Heart left ventricle (tissue), 13 donors: ENCODE measurements around the gene THOC1.

ENCODE experiments used
- POLR2A ChIP-seq, 2 donors: fragments of 450-650 bp; IDR thresholded peaks; one replicate each; pipeline ENCODE4 v1.6.1; 2017; ENCODE audit warnings: antibody characterized with exemption in 2 of 2, mild to moderate bottlenecking in 2 of 2, moderate library complexity in 2 of 2
- TF ChIP-seq, protein P1 (sequence below), 12 donors: fragments of 200-600 bp; sonication (generic) in 4 of 12; IDR thresholded peaks; one replicate each; pipeline versions ENCODE4 v1.5.0 to v1.8.0; 2018 to 2022; ENCODE audit warnings: antibody characterized with exemption in 12 of 12, mild to moderate bottlenecking in 5 of 12
- donor health status: ischemic (EF 13 %, LVEDD 7.1; RV severe dilation, severe dysfunction).
- donor health status: DM: no; HTN: yes; CAD: no.
- donor health status: DM: no; HTN: no; CAD: no.
- donor health status: ischemic (EF 25% LVEDD 6.9; RV normal size, moderate dysfunction).
- donor health status: ischemic (EF 25% LVEDD 5.7; RV mildly dilated, moderate dysfunction).
- donor health status: ischemic (EF 35%, LVEDD 5.7; RV mildly dilated, moderate dysfunction).
- donor health status: nonischemic (EF 11% LVEDD 7.7; RV severe dilation, severe dysfunction).
- donor health status: DM: yes; HTN: yes; CAD: no.
- donor health status: PGD.
- donor health status: ischemic (EF 29% LVEDD 5.4; RV normal size, mild dysfunction).
- donor health status: nonischemic (EF 23%, LVEDD 6.1; RV moderate dilation, normal function).

DNA sequence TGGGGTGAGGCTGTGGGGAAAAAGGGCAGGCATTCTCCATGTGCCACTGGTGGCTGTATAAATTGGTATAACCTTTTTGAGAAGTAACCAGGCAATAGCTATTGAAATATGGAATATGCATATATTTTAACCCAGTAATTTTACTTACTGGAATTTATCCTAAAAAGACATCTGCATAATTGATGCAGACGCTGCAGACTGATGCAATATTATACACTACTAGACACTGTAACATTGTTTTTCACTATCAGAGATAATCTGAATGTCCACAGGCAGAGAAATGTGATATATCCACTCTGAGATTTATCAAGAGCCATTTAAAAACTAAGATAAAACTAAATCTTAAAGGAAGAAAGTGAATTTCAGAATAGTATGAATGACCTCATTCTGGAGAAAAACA, 14.7 kb downstream of the THOC1 start:
- TF ChIP-seq, protein P1, sequence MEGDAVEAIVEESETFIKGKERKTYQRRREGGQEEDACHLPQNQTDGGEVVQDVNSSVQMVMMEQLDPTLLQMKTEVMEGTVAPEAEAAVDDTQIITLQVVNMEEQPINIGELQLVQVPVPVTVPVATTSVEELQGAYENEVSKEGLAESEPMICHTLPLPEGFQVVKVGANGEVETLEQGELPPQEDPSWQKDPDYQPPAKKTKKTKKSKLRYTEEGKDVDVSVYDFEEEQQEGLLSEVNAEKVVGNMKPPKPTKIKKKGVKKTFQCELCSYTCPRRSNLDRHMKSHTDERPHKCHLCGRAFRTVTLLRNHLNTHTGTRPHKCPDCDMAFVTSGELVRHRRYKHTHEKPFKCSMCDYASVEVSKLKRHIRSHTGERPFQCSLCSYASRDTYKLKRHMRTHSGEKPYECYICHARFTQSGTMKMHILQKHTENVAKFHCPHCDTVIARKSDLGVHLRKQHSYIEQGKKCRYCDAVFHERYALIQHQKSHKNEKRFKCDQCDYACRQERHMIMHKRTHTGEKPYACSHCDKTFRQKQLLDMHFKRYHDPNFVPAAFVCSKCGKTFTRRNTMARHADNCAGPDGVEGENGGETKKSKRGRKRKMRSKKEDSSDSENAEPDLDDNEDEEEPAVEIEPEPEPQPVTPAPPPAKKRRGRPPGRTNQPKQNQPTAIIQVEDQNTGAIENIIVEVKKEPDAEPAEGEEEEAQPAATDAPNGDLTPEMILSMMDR (IDR thresholded peaks at IDR 0.05), result no peak
- no peak for TF ChIP-seq POLR2A (IDR thresholded peaks at IDR 0.05)
